HUES6 (cell line): ENCODE measurements around the gene NRG3.

ENCODE experiments used
- H3K27ac ChIP-seq: 2 replicates; pipeline ENCODE4 v1.7.0; 2013; ENCODE audit warnings: low read depth, mild to moderate bottlenecking, low read length, inconsistent platforms
- H3K27me3 ChIP-seq: 2 replicates; pipeline ENCODE4 v1.6.1; 2013; ENCODE audit warnings: low read length; ENCODE audit not compliant: control insufficient read depth, insufficient read depth
- H3K36me3 ChIP-seq: 2 replicates; pipeline ENCODE4 v1.6.1; 2013; ENCODE audit warnings: low read length; ENCODE audit not compliant: control insufficient read depth, insufficient read depth
- H3K4me1 ChIP-seq: 2 replicates; pipeline ENCODE4 v1.6.1; 2013; ENCODE audit warnings: low read length; ENCODE audit not compliant: control insufficient read depth, insufficient read depth
- H3K4me3 ChIP-seq: 2 replicates; pipeline ENCODE4 v1.5.1; 2013; ENCODE audit warnings: low read depth, low read length
- H3K9ac ChIP-seq: one replicate; pipeline ENCODE4 v1.6.1; 2013; ENCODE audit warnings: mild to moderate bottlenecking, low read length
- H3K9me3 ChIP-seq: 2 replicates; pipeline ENCODE4 v1.6.1; 2013; ENCODE audit warnings: low read depth, low read length; ENCODE audit not compliant: control insufficient read depth, insufficient read depth

The NRG3 gene

GRCh38 chr10:82721831-82722230, 846.8 kb downstream of the NRG3 start:
- H3K4me3 ChIP-seq = no peak overlapping the region
- H3K4me1 ChIP-seq = no peaks in the 10 kb centered on the region
- no peaks in the 10 kb centered on the region for H3K27me3 ChIP-seq
- H3K9ac ChIP-seq = no peak overlapping the region
- no peak overlapping the region for H3K27ac ChIP-seq
- H3K9me3 ChIP-seq = peaks cover 4% of the 10 kb centered on the region; the same call in 1 of the 2 replicates
- no peaks in the 10 kb centered on the region for H3K36me3 ChIP-seq

- no peaks in the 10 kb centered on the region for H3K36me3 ChIP-seq
- no peaks in the 10 kb centered on the region for H3K27me3 ChIP-seq
- H3K27ac ChIP-seq = no peak overlapping the region
- H3K4me1 ChIP-seq = no peaks in the 10 kb centered on the region
- no peak overlapping the region for H3K9ac ChIP-seq
- no peak overlapping the region for H3K4me3 ChIP-seq
- peaks cover 5% of the 10 kb centered on the region for H3K9me3 ChIP-seq
These were observed 847.3 kb downstream of the NRG3 start for GRCh38 chr10:82722273-82722672.

- Histone ChIP-seq H3K9me3 (no peaks in the 10 kb centered on the region), H3K27me3 (no peaks in the 10 kb centered on the region), H3K4me1 (no peaks in the 10 kb centered on the region), H3K36me3 (no peaks in the 10 kb centered on the region), H3K27ac (no peak overlapping the region), H3K9ac (no peak overlapping the region), H3K4me3 (no peak overlapping the region)
These were observed 861.3 kb downstream of the NRG3 start for GRCh38 chr10:82736305-82736704.

- no peaks in the 10 kb centered on the region for H3K27me3 ChIP-seq
- H3K4me3 ChIP-seq = no peak overlapping the region
- H3K9me3 ChIP-seq = no peaks in the 10 kb centered on the region
- H3K4me1 ChIP-seq = peaks cover 4% of the 10 kb centered on the region
- H3K9ac ChIP-seq = no peak overlapping the region
- no peaks in the 10 kb centered on the region for H3K36me3 ChIP-seq
- no peak overlapping the region for H3K27ac ChIP-seq
These were observed 862.6 kb downstream of the NRG3 start for GRCh38 chr10:82737549-82737948.

GRCh38 chr10:82738592-82738991, 863.6 kb downstream of the NRG3 start:
- Histone ChIP-seq H3K9ac (no peak overlapping the region), H3K27ac (no peak overlapping the region), H3K4me1 (peaks cover 10% of the 10 kb centered on the region), H3K36me3 (no peaks in the 10 kb centered on the region), H3K4me3 (no peak overlapping the region), H3K9me3 (no peaks in the 10 kb centered on the region), H3K27me3 (no peaks in the 10 kb centered on the region)

- Histone ChIP-seq H3K9ac (no peak overlapping the region), H3K4me3 (no peak overlapping the region), H3K9me3 (no peaks in the 10 kb centered on the region), H3K36me3 (no peaks in the 10 kb centered on the region), H3K4me1 (peaks cover 10% of the 10 kb centered on the region), H3K27ac (no peak overlapping the region), H3K27me3 (no peaks in the 10 kb centered on the region)
These were observed 867.5 kb downstream of the NRG3 start for GRCh38 chr10:82742478-82742877.

GRCh38 chr10:82742898-82743297, 867.9 kb downstream of the NRG3 start:
- no peaks in the 10 kb centered on the region for H3K9me3 ChIP-seq
- no peaks in the 10 kb centered on the region for H3K27me3 ChIP-seq
- H3K9ac ChIP-seq = no peak overlapping the region
- H3K27ac ChIP-seq = no peak overlapping the region
- no peaks in the 10 kb centered on the region for H3K36me3 ChIP-seq
- H3K4me1 ChIP-seq = peaks cover 10% of the 10 kb centered on the region
- H3K4me3 ChIP-seq = no peak overlapping the region

GRCh38 chr10:82750538-82750937, 875.5 kb downstream of the NRG3 start:
- H3K4me1 ChIP-seq = no peaks in the 10 kb centered on the region
- no peaks in the 10 kb centered on the region for H3K9me3 ChIP-seq
- no peak overlapping the region for H3K27ac ChIP-seq
- no peaks in the 10 kb centered on the region for H3K36me3 ChIP-seq
- H3K9ac ChIP-seq = no peak overlapping the region
- no peaks in the 10 kb centered on the region for H3K27me3 ChIP-seq
- H3K4me3 ChIP-seq = no peak overlapping the region

GRCh38 chr10:82757397-82757796, 882.4 kb downstream of the NRG3 start:
- H3K4me1 ChIP-seq = peaks cover 13% of the 10 kb centered on the region; the same call in 1 of the 2 replicates
- H3K36me3 ChIP-seq = no peaks in the 10 kb centered on the region
- H3K27me3 ChIP-seq = no peaks in the 10 kb centered on the region
- H3K9ac ChIP-seq = no peak overlapping the region
- H3K9me3 ChIP-seq = peaks cover 5% of the 10 kb centered on the region; the same call in 1 of the 2 replicates
- H3K27ac ChIP-seq = no peak overlapping the region
- no peak overlapping the region for H3K4me3 ChIP-seq

GRCh38 chr10:82757901-82758300, 882.9 kb downstream of the NRG3 start:
- Histone ChIP-seq H3K36me3 (no peaks in the 10 kb centered on the region), H3K9ac (no peak overlapping the region), H3K9me3 (peaks cover 5% of the 10 kb centered on the region; the same call in 1 of the 2 replicates), H3K4me3 (no peak overlapping the region), H3K27ac (no peak overlapping the region), H3K27me3 (no peaks in the 10 kb centered on the region), H3K4me1 (peaks cover 13% of the 10 kb centered on the region; the same call in 1 of the 2 replicates)

- H3K36me3 ChIP-seq = no peaks in the 10 kb centered on the region
- peaks cover 5% of the 10 kb centered on the region; the same call in 1 of the 2 replicates for H3K9me3 ChIP-seq
- no peak overlapping the region for H3K4me3 ChIP-seq
- no peak overlapping the region for H3K9ac ChIP-seq
- H3K27ac ChIP-seq = no peak overlapping the region
- peaks cover 13% of the 10 kb centered on the region; the same call in 1 of the 2 replicates for H3K4me1 ChIP-seq
- H3K27me3 ChIP-seq = no peaks in the 10 kb centered on the region
These were observed 884.1 kb downstream of the NRG3 start for GRCh38 chr10:82759050-82759449.

GRCh38 chr10:82762641-82763040, 887.6 kb downstream of the NRG3 start:
- H3K27me3 ChIP-seq = no peaks in the 10 kb centered on the region
- H3K9me3 ChIP-seq = peaks cover 5% of the 10 kb centered on the region; the same call in 1 of the 2 replicates
- no peak overlapping the region for H3K27ac ChIP-seq
- H3K4me3 ChIP-seq = no peak overlapping the region
- peaks cover 8% of the 10 kb centered on the region; the same call in 1 of the 2 replicates for H3K4me1 ChIP-seq
- H3K9ac ChIP-seq = no peak overlapping the region
- no peaks in the 10 kb centered on the region for H3K36me3 ChIP-seq
